ENCODE data around the gene ASRGL1. TPM values are rescaled to one million over a fixed set of nuclear protein-coding genes. Genes with fewer than 3 reads are reported as not detected.

ASRGL1 gene
- total RNA-seq, 4 donors from 2014 or later, result 14.9 to 44.5 (median 35.6) TPM

DNA sequence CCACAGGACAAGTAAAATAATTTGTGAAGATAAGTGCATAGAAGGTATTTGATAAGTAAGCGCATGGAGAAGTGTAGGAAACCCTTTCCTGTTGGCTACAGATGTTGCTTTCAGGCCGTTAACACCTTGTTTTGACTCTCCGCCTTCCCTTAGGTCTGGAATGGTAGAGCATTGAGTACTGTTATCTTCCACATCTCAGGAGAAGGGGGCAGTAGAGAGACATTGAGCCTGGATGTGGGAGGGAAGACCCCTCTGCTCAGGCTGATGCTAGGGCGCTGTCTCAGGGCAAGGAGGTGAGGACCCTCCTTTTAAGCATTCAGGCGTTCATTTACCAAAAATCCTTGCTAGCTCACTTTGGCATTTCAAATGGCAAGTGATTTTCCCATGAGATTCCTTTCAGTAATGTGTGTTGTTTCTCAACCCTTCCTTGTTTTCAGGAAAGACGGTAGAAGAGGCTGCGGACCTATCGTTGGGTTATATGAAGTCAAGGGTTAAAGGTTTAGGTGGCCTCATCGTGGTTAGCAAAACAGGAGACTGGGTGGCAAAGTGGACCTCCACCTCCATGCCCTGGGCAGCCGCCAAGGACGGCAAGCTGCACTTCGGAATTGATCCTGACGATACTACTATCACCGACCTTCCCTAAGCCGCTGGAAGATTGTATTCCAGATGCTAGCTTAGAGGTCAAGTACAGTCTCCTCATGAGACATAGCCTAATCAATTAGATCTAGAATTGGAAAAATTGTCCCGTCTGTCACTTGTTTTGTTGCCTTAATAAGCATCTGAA lies 54.6 kb downstream of the ASRGL1 start:
- H3K4me1 ChIP-seq, result peaks cover 4 to 18% (median 5%) of the 10 kb centered on the region in 4 donors
- no peak overlapping the region for H3K4me3 ChIP-seq
- TF ChIP-seq POLR2A (IDR thresholded peaks at IDR 0.05) (no peak), POLR2AphosphoS5 (IDR thresholded peaks at IDR 0.05) (no peak), EP300 (IDR thresholded peaks at IDR 0.05; ENCODE audit: low read depth) (no peak)
- TF ChIP-seq, protein P1, sequence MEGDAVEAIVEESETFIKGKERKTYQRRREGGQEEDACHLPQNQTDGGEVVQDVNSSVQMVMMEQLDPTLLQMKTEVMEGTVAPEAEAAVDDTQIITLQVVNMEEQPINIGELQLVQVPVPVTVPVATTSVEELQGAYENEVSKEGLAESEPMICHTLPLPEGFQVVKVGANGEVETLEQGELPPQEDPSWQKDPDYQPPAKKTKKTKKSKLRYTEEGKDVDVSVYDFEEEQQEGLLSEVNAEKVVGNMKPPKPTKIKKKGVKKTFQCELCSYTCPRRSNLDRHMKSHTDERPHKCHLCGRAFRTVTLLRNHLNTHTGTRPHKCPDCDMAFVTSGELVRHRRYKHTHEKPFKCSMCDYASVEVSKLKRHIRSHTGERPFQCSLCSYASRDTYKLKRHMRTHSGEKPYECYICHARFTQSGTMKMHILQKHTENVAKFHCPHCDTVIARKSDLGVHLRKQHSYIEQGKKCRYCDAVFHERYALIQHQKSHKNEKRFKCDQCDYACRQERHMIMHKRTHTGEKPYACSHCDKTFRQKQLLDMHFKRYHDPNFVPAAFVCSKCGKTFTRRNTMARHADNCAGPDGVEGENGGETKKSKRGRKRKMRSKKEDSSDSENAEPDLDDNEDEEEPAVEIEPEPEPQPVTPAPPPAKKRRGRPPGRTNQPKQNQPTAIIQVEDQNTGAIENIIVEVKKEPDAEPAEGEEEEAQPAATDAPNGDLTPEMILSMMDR (IDR thresholded peaks at IDR 0.05), result no peak
- no peaks in the 10 kb centered on the region for H3K36me3 ChIP-seq
- no peak overlapping the region for H3K27ac ChIP-seq
- no peak for DNase-seq
- intact Hi-C loops (cut with DNase I; ENCODE audit: low total_unique reads), result loop anchor here (10.0 kb wide), 2 partner anchors 153 to 293 kb away; partner anchors contain the start of genes AHNAK and LRRN4CL
- no peaks in the 10 kb centered on the region for H3K27me3 ChIP-seq
- in situ Hi-C loops (cut with MboI; ENCODE audit: low pct_ligation_motif_present in 1 of 4, low pct_unique_long_range_greater_than_20kb in 1 of 4, low sequenced_read_pairs in 3 of 4), result loop anchor here (10.0 to 25.0 kb wide), 4 partner anchors 295 to 495 kb away; partner anchors contain the start of genes LRRN4CL (in 1 of the 4), SLC3A2 (in 1 of the 4) and UBXN1 (in 1 of the 4)
- 78 to 87% methylated on average over 6 to 16 of the region's 16 CpGs for WGBS, 2 donors (ENCODE audit: low coverage in 1 of 2)
- H3K9me3 ChIP-seq, result no peaks in the 10 kb centered on the region

DNA sequence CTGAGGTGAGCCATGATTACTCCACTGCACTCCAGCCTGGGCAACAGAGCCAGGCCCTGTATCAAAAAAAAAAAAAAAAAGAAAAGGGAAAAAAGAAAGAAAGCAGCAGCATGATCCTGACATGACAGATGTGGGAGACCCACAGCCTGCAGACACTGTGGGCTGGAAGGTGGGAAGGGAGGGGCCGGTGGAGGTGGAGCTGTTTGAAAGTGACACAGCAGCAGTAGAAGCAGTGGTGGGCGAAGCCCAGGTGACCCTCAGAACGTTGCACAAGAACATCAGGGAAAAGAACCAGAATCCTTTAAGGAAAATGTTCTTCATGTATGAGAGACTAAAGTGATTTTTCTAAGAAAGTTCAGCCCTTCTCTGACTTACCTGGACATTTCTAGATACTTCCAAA lies 55.3 kb downstream of the ASRGL1 start:
- no peak for DNase-seq
- intact Hi-C loops (cut with DNase I; ENCODE audit: low total_unique reads) (loop anchor here (10.0 kb wide), 2 partner anchors 152 to 292 kb away; partner anchors contain the start of genes AHNAK and LRRN4CL), in situ Hi-C loops (cut with MboI; ENCODE audit: low pct_ligation_motif_present in 1 of 4, low pct_unique_long_range_greater_than_20kb in 1 of 4, low sequenced_read_pairs in 3 of 4) (loop anchor here (10.0 to 25.0 kb wide), 4 partner anchors 295 to 495 kb away; partner anchors contain the start of genes LRRN4CL (in 1 of the 4), SLC3A2 (in 1 of the 4) and UBXN1 (in 1 of the 4))
- H3K27me3 ChIP-seq, result no peaks in the 10 kb centered on the region
- WGBS, 2 donors (ENCODE audit: low coverage in 1 of 2), result 81 to 92% methylated on average over 2 to 3 of the region's 3 CpGs
- no peaks in the 10 kb centered on the region for H3K36me3 ChIP-seq
- TF ChIP-seq POLR2A (IDR thresholded peaks at IDR 0.05), result no peak
- H3K9me3 ChIP-seq, result no peaks in the 10 kb centered on the region
- H3K4me1 ChIP-seq, result peaks cover 4 to 21% (median 5%) of the 10 kb centered on the region in 4 donors
- H3K27ac ChIP-seq, result no peak overlapping the region
- H3K4me3 ChIP-seq, result no peak overlapping the region

DNA sequence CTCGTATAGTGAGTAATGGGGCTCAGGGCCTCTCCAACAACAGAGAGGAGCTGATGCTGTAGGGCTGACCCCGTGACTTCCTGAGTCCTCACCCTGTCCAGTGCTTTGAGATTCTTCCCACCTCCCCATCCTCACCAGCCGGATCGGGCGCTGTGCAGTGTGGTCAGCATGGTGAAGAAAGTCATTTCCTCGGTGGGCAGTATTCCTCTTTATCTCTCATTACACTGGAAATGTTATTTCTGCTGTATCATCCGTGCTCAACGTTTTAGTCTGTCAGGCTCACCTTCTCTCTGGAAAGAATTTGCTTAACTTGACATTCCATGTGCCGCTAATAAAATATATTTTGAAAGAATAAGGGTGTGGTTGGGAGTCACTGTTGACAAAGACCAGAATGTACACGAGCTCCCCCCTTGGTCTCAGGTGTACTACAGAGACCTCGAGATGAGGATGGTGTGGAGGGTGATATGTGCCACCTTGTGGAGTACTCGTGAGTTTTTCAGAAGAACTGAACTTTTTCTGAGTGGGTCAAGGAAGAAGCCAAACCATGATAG lies 55.9 kb downstream of the ASRGL1 start:
- 32 to 51% methylated on average over 3 to 12 of the region's 12 CpGs for WGBS, 2 donors (ENCODE audit: low coverage in 1 of 2)
- Histone ChIP-seq H3K4me3 (no peak overlapping the region), H3K4me1 (peaks cover 8 to 26% (median 9%) of the 10 kb centered on the region in 4 donors), H3K27me3 (no peaks in the 10 kb centered on the region), H3K9me3 (no peaks in the 10 kb centered on the region), H3K36me3 (no peaks in the 10 kb centered on the region), H3K27ac (no peak overlapping the region)
- in situ Hi-C loops (cut with MboI; ENCODE audit: low pct_ligation_motif_present in 1 of 4, low pct_unique_long_range_greater_than_20kb in 1 of 4, low sequenced_read_pairs in 3 of 4) (loop anchor here (10.0 to 25.0 kb wide), 4 partner anchors 294 to 494 kb away; partner anchors contain the start of genes LRRN4CL (in 1 of the 4), SLC3A2 (in 1 of the 4) and UBXN1 (in 1 of the 4)), intact Hi-C loops (cut with DNase I; ENCODE audit: low total_unique reads) (loop anchor here (10.0 kb wide), 2 partner anchors 152 to 292 kb away; partner anchors contain the start of genes AHNAK and LRRN4CL)
- TF ChIP-seq POLR2A (IDR thresholded peaks at IDR 0.05), result no peak
- TF ChIP-seq, protein P1 (IDR thresholded peaks at IDR 0.05), result peak in 3 of 5 experiments; percentile 12 to 28 (median 20)
- DNase-seq, result no peak

DNA sequence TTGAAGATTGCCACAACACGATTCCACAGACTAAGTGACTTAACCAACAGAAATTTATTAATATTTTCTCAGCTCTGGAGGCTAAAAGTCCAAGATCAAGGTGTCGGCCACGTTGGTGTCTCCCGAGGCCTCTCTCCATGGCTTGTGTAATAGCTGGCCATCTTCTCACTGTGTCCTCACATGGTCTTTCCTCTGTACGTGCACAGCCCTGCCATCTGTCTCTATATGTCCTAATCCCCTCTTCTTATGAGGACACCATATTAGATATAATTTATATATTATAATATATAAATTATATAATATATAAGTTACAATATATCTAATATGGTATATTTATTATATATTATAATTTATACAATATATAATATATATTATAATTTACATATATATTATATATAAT lies 56.5 kb downstream of the ASRGL1 start:
- no peak for DNase-seq
- H3K4me1 ChIP-seq, result peaks cover 13 to 32% (median 14%) of the 10 kb centered on the region in 4 donors
- intact Hi-C loops (cut with DNase I; ENCODE audit: low total_unique reads), result loop anchor here (10.0 kb wide), 2 partner anchors 151 to 291 kb away; partner anchors contain the start of genes AHNAK and LRRN4CL
- H3K27me3 ChIP-seq, result no peaks in the 10 kb centered on the region
- H3K9me3 ChIP-seq, result no peaks in the 10 kb centered on the region
- no peak overlapping the region for H3K4me3 ChIP-seq
- no peaks in the 10 kb centered on the region for H3K36me3 ChIP-seq
- 66 to 85% methylated on average over 5 of the region's 5 CpGs for WGBS, 2 donors (ENCODE audit: low coverage in 1 of 2)
- in situ Hi-C loops (cut with MboI; ENCODE audit: low pct_ligation_motif_present in 1 of 4, low pct_unique_long_range_greater_than_20kb in 1 of 4, low sequenced_read_pairs in 3 of 4), result loop anchor here (10.0 to 25.0 kb wide), 4 partner anchors 294 to 494 kb away; partner anchors contain the start of genes LRRN4CL (in 1 of the 4), SLC3A2 (in 1 of the 4) and UBXN1 (in 1 of the 4)
- TF ChIP-seq, protein P1 (IDR thresholded peaks at IDR 0.05), result no peak
- no peak for TF ChIP-seq POLR2AphosphoS5 (IDR thresholded peaks at IDR 0.05)
- no peak overlapping the region for H3K27ac ChIP-seq

All from transverse colon (tissue), 4 donors.